OCI-LY1 (cell line): Measurements from ENCODE around the gene GNAO1.

ENCODE experiments used
- H2AFZ ChIP-seq: fragments of 200-600 bp; sonication (generic), shearing (Covaris generic); 2 replicates; pipeline ENCODE4 v1.6.0; 2014; ENCODE audit warnings: antibody characterized with exemption, mild to moderate bottlenecking, low read length
- H3F3A ChIP-seq: fragments of 200-600 bp; sonication (generic), shearing (Covaris generic); 2 replicates; pipeline ENCODE4 v1.6.0; 2014; ENCODE audit warnings: mild to moderate bottlenecking, antibody characterized with exemption, low read length, moderate library complexity; ENCODE audit not compliant: insufficient read depth
- H3K27ac ChIP-seq: fragments of 200-600 bp; sonication (generic); 2 replicates; pipeline ENCODE4 v1.5.1; 2014; ENCODE audit warnings: low read length, mixed run types, mild to moderate bottlenecking, low read depth; ENCODE audit not compliant: poor library complexity, severe bottlenecking
- H3K27me3 ChIP-seq: fragments of 200-600 bp; sonication (generic); 2 replicates; pipeline ENCODE4 v1.6.0; 2014; ENCODE audit warnings: antibody characterized with exemption, mild to moderate bottlenecking, low read length, moderate library complexity; ENCODE audit not compliant: insufficient read depth
- H3K36me3 ChIP-seq: fragments of 200-600 bp; sonication (generic); 2 replicates; pipeline ENCODE4 v1.6.1; 2014; ENCODE audit warnings: mild to moderate bottlenecking, antibody characterized with exemption, low read length, moderate library complexity, mixed read lengths; ENCODE audit not compliant: insufficient read depth
- H3K4me1 ChIP-seq: fragments of 200-600 bp; sonication (generic); 2 replicates; pipeline ENCODE4 v1.5.1; 2014; ENCODE audit warnings: mild to moderate bottlenecking, low read length, moderate library complexity; ENCODE audit not compliant: insufficient read depth, severe bottlenecking
- H3K4me2 ChIP-seq: fragments of 200-600 bp; sonication (generic), shearing (Covaris generic); 2 replicates; pipeline ENCODE4 v1.6.1; 2014; ENCODE audit warnings: low read length
- H3K4me3 ChIP-seq: fragments of 200-600 bp; sonication (generic); 2 replicates; pipeline ENCODE4 v1.5.1; 2014; ENCODE audit warnings: low read length, low read depth, mild to moderate bottlenecking, mixed read lengths; ENCODE audit not compliant: poor library complexity, severe bottlenecking
- H3K79me2 ChIP-seq: fragments of 200-600 bp; shearing (Covaris generic); 2 replicates; pipeline ENCODE4 v1.6.1; 2016; ENCODE audit warnings: mixed run types, low read length, mixed read lengths; ENCODE audit not compliant: insufficient read depth
- H3K9ac ChIP-seq: fragments of 200-600 bp; sonication (generic), shearing (Covaris generic); 2 replicates; pipeline ENCODE4 v1.6.1; 2014; ENCODE audit warnings: mild to moderate bottlenecking, low read length, mixed read lengths
- H3K9me2 ChIP-seq: fragments of 200-600 bp; sonication (generic), shearing (Covaris generic); 2 replicates; pipeline ENCODE4 v1.6.1; 2014; ENCODE audit warnings: low read depth, mild to moderate bottlenecking, low read length, mixed read lengths
- H3K9me3 ChIP-seq: fragments of 200-600 bp; shearing (Covaris generic); 2 replicates; pipeline ENCODE4 v1.6.1; 2014; ENCODE audit warnings: low read length, mixed read lengths
- H4K20me1 ChIP-seq: fragments of 200-600 bp; sonication (generic), shearing (Covaris generic); 2 replicates; pipeline ENCODE4 v1.6.0; 2016; ENCODE audit warnings: mild to moderate bottlenecking, low read length; ENCODE audit not compliant: insufficient read depth
- CTCF ChIP-seq: fragments of 200-600 bp; sonication (generic), shearing (Covaris generic); IDR thresholded peaks from 2 replicates; pipeline ENCODE4 v1.5.1; 2017; ENCODE audit warnings: mild to moderate bottlenecking, antibody characterized with exemption, low read length, moderate library complexity, mixed read lengths
- EZH2 ChIP-seq: fragments of 200-600 bp; sonication (generic), shearing (Covaris generic); IDR thresholded peaks from 2 replicates; pipeline ENCODE4 v1.8.0; 2017; ENCODE audit warnings: borderline replicate concordance, mixed run types, mild to moderate bottlenecking, antibody characterized with exemption, low read length, moderate library complexity, mixed read lengths

Gene GNAO1

GRCh38 chr16:56282451-56282850 is 91.2 kb downstream of the GNAO1 start:
- Histone ChIP-seq H3K27me3 (no peaks in the 10 kb centered on the region), H3K4me1 (no peaks in the 10 kb centered on the region), H3K9me2 (no peaks in the 10 kb centered on the region), H3K9me3 (no peaks in the 10 kb centered on the region), H3F3A (no peaks in the 10 kb centered on the region), H4K20me1 (no peaks in the 10 kb centered on the region), H3K79me2 (no peaks in the 10 kb centered on the region), H3K4me3 (no peak overlapping the region), H3K9ac (no peak overlapping the region), H3K27ac (no peak overlapping the region), H3K4me2 (no peak overlapping the region), H2AFZ (no peak overlapping the region), H3K36me3 (no peaks in the 10 kb centered on the region)
- TF ChIP-seq EZH2 (no peak), CTCF (no peak)

GRCh38 chr16:56284521-56284920 is 93.2 kb downstream of the GNAO1 start:
- H4K20me1 ChIP-seq: no peaks in the 10 kb centered on the region
- no peak overlapping the region for H2AFZ ChIP-seq
- H3K4me3 ChIP-seq: no peak overlapping the region
- H3K9me3 ChIP-seq: no peaks in the 10 kb centered on the region
- H3K9me2 ChIP-seq: no peaks in the 10 kb centered on the region
- no peaks in the 10 kb centered on the region for H3K36me3 ChIP-seq
- no peak overlapping the region for H3K9ac ChIP-seq
- no peaks in the 10 kb centered on the region for H3K79me2 ChIP-seq
- no peak for TF ChIP-seq CTCF
- TF ChIP-seq EZH2: no peak
- H3K27ac ChIP-seq: no peak overlapping the region
- H3K4me1 ChIP-seq: no peaks in the 10 kb centered on the region
- H3K27me3 ChIP-seq: no peaks in the 10 kb centered on the region
- H3K4me2 ChIP-seq: no peak overlapping the region
- H3F3A ChIP-seq: no peaks in the 10 kb centered on the region

- Histone ChIP-seq H2AFZ (no peak overlapping the region), H3K27me3 (no peaks in the 10 kb centered on the region), H3K4me3 (no peak overlapping the region), H4K20me1 (no peaks in the 10 kb centered on the region), H3K79me2 (no peaks in the 10 kb centered on the region), H3K9ac (no peak overlapping the region), H3K36me3 (no peaks in the 10 kb centered on the region), H3K4me2 (no peak overlapping the region), H3K4me1 (no peaks in the 10 kb centered on the region), H3F3A (no peaks in the 10 kb centered on the region), H3K27ac (no peak overlapping the region), H3K9me3 (no peaks in the 10 kb centered on the region), H3K9me2 (no peaks in the 10 kb centered on the region)
- TF ChIP-seq EZH2: no peak
- no peak for TF ChIP-seq CTCF
Observed at GRCh38 chr16:56286809-56287208, 95.5 kb downstream of the GNAO1 start.
